GM12878 (cell line): ENCODE data around the gene WNK2. TPM values are rescaled to one million over a fixed set of nuclear protein-coding genes. Genes with fewer than 3 reads are reported as not detected.

ENCODE experiments used
- ATAC-seq: fragments of 200-7000 bp; cut with Tn5 transposase; 3 replicates; pipeline ENCODE4 v1.9.1; 2020; ENCODE audit warnings: mild to moderate bottlenecking, moderate library complexity
- BruUV-seq: library from RNA; stranded (reverse); fragments of 400-500 nt; replicated peaks from 2 replicates; lab custom pipeline; 2021; lab: Mats Ljungman, UMichigan
- CTCF ChIA-PET: fragments of 300-600 bp; sonication (Branson Sonifier 250); formaldehyde crosslinking; extraction: SDS; loops from one replicate; lab custom pipeline; 2021; ENCODE audit warnings: inconsistent platforms; lab: Yijun Ruan, JAX
- POLR2A ChIA-PET: fragments of 350-600 bp; formaldehyde crosslinking; extraction: SDS; loops from one replicate; lab custom pipeline; 2021; ENCODE audit warnings: inconsistent platforms; lab: Charles Lee
- RAD21 ChIA-PET: fragments of 300-600 bp; sonication (Branson Sonifier 250); formaldehyde crosslinking; loops from one replicate; lab custom pipeline; 2023; ENCODE audit warnings: antibody characterized with exemption; ENCODE audit not compliant: unreplicated experiment; lab: Charles Lee
- SMC1A ChIA-PET: fragments of 300-600 bp; sonication (Branson Sonifier 250); formaldehyde crosslinking; loops from one replicate; lab custom pipeline; 2023; ENCODE audit not compliant: unreplicated experiment, uncharacterized antibody; lab: Charles Lee
- DNase-seq: peaks from one replicate; pipeline ENCODE4 v3.0.0-alpha.2; 2011; ENCODE audit warnings: low read depth, low spot score
- FAIRE-seq: peaks from 3 replicates; lab custom pipeline; 2011; peaks lifted over from hg19 to GRCh38; lab: Jason Lieb, UNC
- H2AFZ ChIP-seq: 2 replicates; pipeline ENCODE4 v1.6.0; 2011; ENCODE audit warnings: low read depth, low read length, control low read depth; ENCODE audit not compliant: control insufficient read depth
- H3K27ac ChIP-seq: 2 replicates; pipeline ENCODE4 v1.5.1; 2011; ENCODE audit warnings: control low read depth; ENCODE audit not compliant: control insufficient read depth, insufficient read depth
- H3K27me3 ChIP-seq, 2 experiments: replicated peaks in 1 of 2; 2 replicates each; pipeline versions ENCODE4 v1.6.0 to v1.6.1; 2011; ENCODE audit warnings: low read length in 1 of 2; ENCODE audit not compliant: control insufficient read depth in 2 of 2, insufficient read depth in 2 of 2
- H3K36me3 ChIP-seq, 2 experiments: 2 replicates each; pipeline ENCODE4 v1.5.1; 2011; ENCODE audit warnings: low read length in 1 of 2; ENCODE audit not compliant: control insufficient read depth in 2 of 2, insufficient read depth in 2 of 2
- H3K4me1 ChIP-seq: 2 replicates; pipeline ENCODE4 v1.6.1; 2011; ENCODE audit warnings: mild to moderate bottlenecking, low read length, moderate library complexity, mixed read lengths; ENCODE audit not compliant: control insufficient read depth, insufficient read depth
- H3K4me2 ChIP-seq: 2 replicates; pipeline ENCODE4 v1.6.0; 2011; ENCODE audit warnings: control low read depth; ENCODE audit not compliant: control insufficient read depth, insufficient read depth
- H3K4me3 ChIP-seq: fragments of 200-600 bp; sonication (generic); 2 replicates; pipeline ENCODE4 v1.5.1; 2016
- H3K79me2 ChIP-seq: 2 replicates; pipeline ENCODE4 v1.6.0; 2011; ENCODE audit warnings: low read length; ENCODE audit not compliant: control insufficient read depth, insufficient read depth
- H3K9ac ChIP-seq: 2 replicates; pipeline ENCODE4 v1.8.0; 2011; ENCODE audit warnings: low read length, control low read depth, mixed read lengths; ENCODE audit not compliant: control insufficient read depth, insufficient read depth
- H3K9me3 ChIP-seq: replicated peaks from 3 replicates; pipeline ENCODE4 v1.5.1; 2011; ENCODE audit warnings: mild to moderate bottlenecking, low read length; ENCODE audit not compliant: control insufficient read depth, insufficient read depth
- H4K20me1 ChIP-seq: 2 replicates; pipeline ENCODE4 v1.6.0; 2011; ENCODE audit not compliant: control insufficient read depth, insufficient read depth
- EED ChIP-seq: sonication (generic); IDR thresholded peaks from 2 replicates; pipeline ENCODE4 v1.6.1; 2016; ENCODE audit warnings: antibody characterized with exemption, low read depth
- EGR1 ChIP-seq, 2 experiments: IDR thresholded peaks; 1 replicate in 1 of 2; 2 replicates in 1 of 2; pipeline ENCODE4 v1.6.1; 2011 to 2012; ENCODE audit warnings: low read depth in 2 of 2, low read length in 2 of 2, borderline replicate concordance in 1 of 2, mild to moderate bottlenecking in 1 of 2, moderate library complexity in 1 of 2
- HDAC6 ChIP-seq: fragments of 200-600 bp; sonication (generic); IDR thresholded peaks from one replicate; pipeline ENCODE4 v1.8.0; 2017; ENCODE audit warnings: antibody characterized with exemption; ENCODE audit not compliant: unreplicated experiment
- LARP7 ChIP-seq: fragments of 450-650 bp; IDR thresholded peaks from 2 replicates; pipeline ENCODE4 v1.6.1; 2017; ENCODE audit warnings: mild to moderate bottlenecking
- MYB ChIP-seq: fragments of 150-350 bp; IDR thresholded peaks from 2 replicates; pipeline ENCODE4 v1.6.1; 2014; ENCODE audit warnings: mild to moderate bottlenecking, low read depth, low read length, borderline replicate concordance
- NR2C2 ChIP-seq: IDR thresholded peaks from 2 replicates; pipeline ENCODE4 v1.6.1; 2011; ENCODE audit warnings: borderline replicate concordance, low read depth; ENCODE audit not compliant: control insufficient read depth, insufficient read length
- POLR2A ChIP-seq: IDR thresholded peaks from 2 replicates; pipeline ENCODE4 v1.6.1; 2011; ENCODE audit warnings: low read depth, mild to moderate bottlenecking, low read length
- RBBP5 ChIP-seq: fragments of 200-600 bp; sonication (generic); conservative IDR thresholded peaks from 2 replicates; pipeline ENCODE4 v1.6.1; 2016
- ZNF384 ChIP-seq: IDR thresholded peaks from 2 replicates; pipeline ENCODE4 v1.6.1; 2012; ENCODE audit warnings: low read depth, mild to moderate bottlenecking, low read length, improper control_type of control experiment, borderline replicate concordance
- ZNF622 ChIP-seq: fragments of 450-650 bp; IDR thresholded peaks from 2 replicates; pipeline ENCODE4 v1.6.1; 2017; ENCODE audit warnings: mild to moderate bottlenecking, inconsistent platforms
- WGBS: methylation state at CpG from one replicate; pipeline ENCODE4 v1.1.6; 2016; ENCODE audit warnings: low lambda C conversion rate; ENCODE audit not compliant: insufficient replicate concordance, insufficient coverage; ENCODE audit errors: missing lambda C conversion rate; 5-methylcytosine and 5-hydroxymethylcytosine counted together
- in situ Hi-C: fragments of 300-500 bp; cut with MboI; formaldehyde crosslinking; loops from 9 replicates; pipeline ENCODE4 v1.14.3; 2018; ENCODE audit warnings: mixed read lengths
- intact Hi-C: fragments of 100-400 bp; cut with micrococcal nuclease; formaldehyde crosslinking; loops from one replicate; pipeline ENCODE4 v1.14.2; 2022; ENCODE audit not compliant: unreplicated experiment
- polyA plus RNA-seq, 11 experiments: library from polyadenylated mRNA; depleted of rRNA in 4 of 11; unstranded in 6 of 11; stranded (reverse) in 5 of 11; fragments of >200 nt; fragmentation: Nextera tagmentation in 4 of 11; fragmentation: Illumina TruSeq in 1 of 11; extraction: Ambion mirVana in 4 of 11; extraction: Trizol in 1 of 11; gene quantifications; 1 replicate in 1 of 11; 2 replicates in 10 of 11; pipeline versions ENCODE4 v1.2.1 to v1.2.3, GENCODE V29; 2011 to 2016; ENCODE audit warnings: inconsistent platforms in 2 of 11, missing spikeins in 2 of 11, low read depth in 1 of 11
- total RNA-seq, 4 experiments: library from RNA; depleted of rRNA in 3 of 4; stranded (reverse); fragments of >200 nt in 3 of 4; fragmentation: Illumina TruSeq in 1 of 4; extraction: Trizol in 1 of 4; gene quantifications; 2 replicates each; pipeline versions ENCODE4 v1.2.1 to v1.2.3, GENCODE V29; 2013 to 2021
- TF ChIP-seq, protein P1 (sequence below): fragments of 450-650 bp; IDR thresholded peaks from 2 replicates; pipeline ENCODE4 v1.6.1; 2018; ENCODE audit warnings: borderline replicate concordance, mild to moderate bottlenecking; ENCODE audit not compliant: partially characterized antibody
- TF ChIP-seq, protein P2 (sequence below): fragments of 150-350 bp; IDR thresholded peaks from 2 replicates; pipeline ENCODE4 v1.6.1; 2016; ENCODE audit warnings: low read depth, low read length
- TF ChIP-seq, protein P3 (sequence below): fragments of 450-650 bp; formaldehyde crosslinking; IDR thresholded peaks from 2 replicates; pipeline ENCODE4 v1.4.0; 2020; ENCODE audit warnings: mild to moderate bottlenecking, moderate library complexity

WNK2 gene
- total and polyA plus RNA-seq, 10 of the 15 experiments (the other 5 are each of a cell fraction or from before 2014, with no cell fraction given), result 0.15 TPM; not detected in 9

DNA sequence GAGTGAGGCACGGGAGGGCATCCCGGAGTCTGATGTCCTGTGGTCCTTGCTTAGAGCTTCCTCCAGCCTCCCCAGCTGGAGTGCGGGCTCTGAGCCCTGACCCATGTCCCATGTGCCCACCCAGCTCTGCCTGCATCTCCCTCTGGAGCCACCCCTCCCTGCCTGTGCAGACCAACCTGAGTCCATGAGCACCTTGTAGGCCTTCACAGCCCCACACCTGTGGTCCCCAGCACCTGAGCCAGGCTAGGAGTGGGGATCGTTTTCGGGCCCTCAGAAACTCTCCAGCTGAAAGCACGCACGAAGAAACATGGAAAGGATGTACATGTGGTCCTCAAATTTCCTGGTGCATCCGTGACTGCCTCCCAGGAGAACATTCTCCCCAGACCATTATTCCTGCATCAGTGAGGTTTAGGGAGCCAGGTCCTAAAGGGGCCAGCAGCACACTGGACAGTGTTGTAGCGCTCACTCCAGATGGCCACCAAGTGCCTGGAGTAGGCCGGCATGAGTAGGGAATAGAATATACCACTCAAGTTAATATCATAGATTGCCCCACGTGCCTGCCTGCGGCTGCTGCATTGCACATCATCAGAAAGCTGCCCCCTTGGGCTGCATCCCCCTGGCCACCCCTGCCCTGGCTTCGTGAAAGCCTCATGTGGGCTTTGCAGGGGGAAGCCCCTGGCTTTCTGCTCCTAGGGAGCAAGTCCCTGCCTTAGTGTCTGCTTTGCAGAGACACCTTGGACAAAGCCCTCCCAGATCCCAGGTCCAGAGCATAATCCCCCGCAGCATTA, 80.6 kb downstream of the WNK2 start:
- no peak overlapping the region for H3K4me2 ChIP-seq
- no peaks in the 10 kb centered on the region for H3K27me3 ChIP-seq
- intact Hi-C loops, result no loop called here
- no peaks in the 10 kb centered on the region for H4K20me1 ChIP-seq
- H3K9me3 ChIP-seq, result no peaks in the 10 kb centered on the region
- in situ Hi-C loops, result no loop called here
- H3K27ac ChIP-seq, result no peak overlapping the region
- no peak overlapping the region for H3K9ac ChIP-seq
- no peak overlapping the region for H2AFZ ChIP-seq
- CTCF ChIA-PET, result no interaction called here
- H3K4me1 ChIP-seq, result peaks cover 15% of the 10 kb centered on the region
- no peak for FAIRE-seq
- RAD21 ChIA-PET, result no interaction called here
- ATAC-seq, result no peak
- H3K4me3 ChIP-seq, result no peak overlapping the region
- TF ChIP-seq RBBP5 (no peak), EGR1 (IDR thresholded peaks at IDR 0.05; ENCODE audit: borderline replicate concordance in 1 of 2, low read depth in 2 of 2, low read length in 2 of 2) (no peak), MYB (no peak), ZNF384 (no peak), EED (no peak), LARP7 (no peak), ZNF622 (no peak), POLR2A (no peak), NR2C2 (no peak), HDAC6 (no peak)
- TF ChIP-seq, protein P1, sequence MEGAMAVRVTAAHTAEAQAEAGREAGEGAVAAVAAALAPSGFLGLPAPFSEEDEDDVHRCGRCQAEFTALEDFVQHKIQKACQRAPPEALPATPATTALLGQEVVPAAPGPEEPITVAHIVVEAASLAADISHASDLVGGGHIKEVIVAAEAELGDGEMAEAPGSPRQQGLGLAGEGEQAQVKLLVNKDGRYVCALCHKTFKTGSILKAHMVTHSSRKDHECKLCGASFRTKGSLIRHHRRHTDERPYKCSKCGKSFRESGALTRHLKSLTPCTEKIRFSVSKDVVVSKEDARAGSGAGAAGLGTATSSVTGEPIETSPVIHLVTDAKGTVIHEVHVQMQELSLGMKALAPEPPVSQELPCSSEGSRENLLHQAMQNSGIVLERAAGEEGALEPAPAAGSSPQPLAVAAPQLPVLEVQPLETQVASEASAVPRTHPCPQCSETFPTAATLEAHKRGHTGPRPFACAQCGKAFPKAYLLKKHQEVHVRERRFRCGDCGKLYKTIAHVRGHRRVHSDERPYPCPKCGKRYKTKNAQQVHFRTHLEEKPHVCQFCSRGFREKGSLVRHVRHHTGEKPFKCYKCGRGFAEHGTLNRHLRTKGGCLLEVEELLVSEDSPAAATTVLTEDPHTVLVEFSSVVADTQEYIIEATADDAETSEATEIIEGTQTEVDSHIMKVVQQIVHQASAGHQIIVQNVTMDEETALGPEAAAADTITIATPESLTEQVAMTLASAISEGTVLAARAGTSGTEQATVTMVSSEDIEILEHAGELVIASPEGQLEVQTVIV, result no peak
- TF ChIP-seq, protein P2, sequence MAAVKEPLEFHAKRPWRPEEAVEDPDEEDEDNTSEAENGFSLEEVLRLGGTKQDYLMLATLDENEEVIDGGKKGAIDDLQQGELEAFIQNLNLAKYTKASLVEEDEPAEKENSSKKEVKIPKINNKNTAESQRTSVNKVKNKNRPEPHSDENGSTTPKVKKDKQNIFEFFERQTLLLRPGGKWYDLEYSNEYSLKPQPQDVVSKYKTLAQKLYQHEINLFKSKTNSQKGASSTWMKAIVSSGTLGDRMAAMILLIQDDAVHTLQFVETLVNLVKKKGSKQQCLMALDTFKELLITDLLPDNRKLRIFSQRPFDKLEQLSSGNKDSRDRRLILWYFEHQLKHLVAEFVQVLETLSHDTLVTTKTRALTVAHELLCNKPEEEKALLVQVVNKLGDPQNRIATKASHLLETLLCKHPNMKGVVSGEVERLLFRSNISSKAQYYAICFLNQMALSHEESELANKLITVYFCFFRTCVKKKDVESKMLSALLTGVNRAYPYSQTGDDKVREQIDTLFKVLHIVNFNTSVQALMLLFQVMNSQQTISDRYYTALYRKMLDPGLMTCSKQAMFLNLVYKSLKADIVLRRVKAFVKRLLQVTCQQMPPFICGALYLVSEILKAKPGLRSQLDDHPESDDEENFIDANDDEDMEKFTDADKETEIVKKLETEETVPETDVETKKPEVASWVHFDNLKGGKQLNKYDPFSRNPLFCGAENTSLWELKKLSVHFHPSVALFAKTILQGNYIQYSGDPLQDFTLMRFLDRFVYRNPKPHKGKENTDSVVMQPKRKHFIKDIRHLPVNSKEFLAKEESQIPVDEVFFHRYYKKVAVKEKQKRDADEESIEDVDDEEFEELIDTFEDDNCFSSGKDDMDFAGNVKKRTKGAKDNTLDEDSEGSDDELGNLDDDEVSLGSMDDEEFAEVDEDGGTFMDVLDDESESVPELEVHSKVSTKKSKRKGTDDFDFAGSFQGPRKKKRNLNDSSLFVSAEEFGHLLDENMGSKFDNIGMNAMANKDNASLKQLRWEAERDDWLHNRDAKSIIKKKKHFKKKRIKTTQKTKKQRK, result no peak
- TF ChIP-seq, protein P3, sequence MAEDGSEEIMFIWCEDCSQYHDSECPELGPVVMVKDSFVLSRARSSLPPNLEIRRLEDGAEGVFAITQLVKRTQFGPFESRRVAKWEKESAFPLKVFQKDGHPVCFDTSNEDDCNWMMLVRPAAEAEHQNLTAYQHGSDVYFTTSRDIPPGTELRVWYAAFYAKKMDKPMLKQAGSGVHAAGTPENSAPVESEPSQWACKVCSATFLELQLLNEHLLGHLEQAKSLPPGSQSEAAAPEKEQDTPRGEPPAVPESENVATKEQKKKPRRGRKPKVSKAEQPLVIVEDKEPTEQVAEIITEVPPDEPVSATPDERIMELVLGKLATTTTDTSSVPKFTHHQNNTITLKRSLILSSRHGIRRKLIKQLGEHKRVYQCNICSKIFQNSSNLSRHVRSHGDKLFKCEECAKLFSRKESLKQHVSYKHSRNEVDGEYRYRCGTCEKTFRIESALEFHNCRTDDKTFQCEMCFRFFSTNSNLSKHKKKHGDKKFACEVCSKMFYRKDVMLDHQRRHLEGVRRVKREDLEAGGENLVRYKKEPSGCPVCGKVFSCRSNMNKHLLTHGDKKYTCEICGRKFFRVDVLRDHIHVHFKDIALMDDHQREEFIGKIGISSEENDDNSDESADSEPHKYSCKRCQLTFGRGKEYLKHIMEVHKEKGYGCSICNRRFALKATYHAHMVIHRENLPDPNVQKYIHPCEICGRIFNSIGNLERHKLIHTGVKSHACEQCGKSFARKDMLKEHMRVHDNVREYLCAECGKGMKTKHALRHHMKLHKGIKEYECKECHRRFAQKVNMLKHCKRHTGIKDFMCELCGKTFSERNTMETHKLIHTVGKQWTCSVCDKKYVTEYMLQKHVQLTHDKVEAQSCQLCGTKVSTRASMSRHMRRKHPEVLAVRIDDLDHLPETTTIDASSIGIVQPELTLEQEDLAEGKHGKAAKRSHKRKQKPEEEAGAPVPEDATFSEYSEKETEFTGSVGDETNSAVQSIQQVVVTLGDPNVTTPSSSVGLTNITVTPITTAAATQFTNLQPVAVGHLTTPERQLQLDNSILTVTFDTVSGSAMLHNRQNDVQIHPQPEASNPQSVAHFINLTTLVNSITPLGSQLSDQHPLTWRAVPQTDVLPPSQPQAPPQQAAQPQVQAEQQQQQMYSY (CRISPR knock-in tag), result no peak
- DNase-seq, result no peak
- WGBS, result 44% methylated on average over 14 of the region's 14 CpGs
- POLR2A ChIA-PET, result no interaction called here
- no TSS peak for BruUV-seq
- H3K36me3 ChIP-seq, result no peaks in the 10 kb centered on the region
- SMC1A ChIA-PET, result no interaction called here
- H3K79me2 ChIP-seq, result no peaks in the 10 kb centered on the region
